K562 (cell line): Measurements from ENCODE around the gene MAD2L1BP. TPM values are rescaled to one million over a fixed set of nuclear protein-coding genes. Genes with fewer than 3 reads are reported as not detected.

Source experiments
- ATAC-seq: fragments of 200-7000 bp; cut with Tn5 transposase; 3 replicates; pipeline ENCODE4 v1.9.1; 2020; ENCODE audit warnings: moderate library complexity
- BruUV-seq: library from RNA; stranded (reverse); fragments of 400-500 nt; replicated peaks from 2 replicates; lab custom pipeline; 2021; lab: Mats Ljungman, UMichigan
- CTCF ChIA-PET: fragments of 300-600 bp; formaldehyde crosslinking; extraction: SDS; loops from one replicate; lab custom pipeline; 2021; ENCODE audit warnings: low intra/inter-chr PET ratio; lab: Yijun Ruan, JAX
- POLR2A ChIA-PET: fragments of 300-600, 350-650 bp; sonication (Branson Sonifier 250); formaldehyde crosslinking; extraction: SDS; loops from one replicate; lab custom pipeline; 2021; ENCODE audit warnings: antibody characterized with exemption, inconsistent platforms; lab: Yijun Ruan, JAX
- DNase-seq, 4 experiments: peaks; one replicate each; pipeline versions ENCODE4 v3.0.0 to v3.0.0-alpha.2; 2011 to 2018; ENCODE audit warnings: low spot score in 3 of 4, mixed read lengths in 3 of 4; ENCODE audit errors: extremely low read depth in 1 of 4
- FAIRE-seq: peaks from 2 replicates; lab custom pipeline; 2011; peaks lifted over from hg19 to GRCh38; lab: Jason Lieb, UNC
- H2AFZ ChIP-seq: 2 replicates; pipeline ENCODE4 v1.6.0; 2011; ENCODE audit warnings: low read depth, low read length, control low read depth, inconsistent platforms
- H3K27ac ChIP-seq: fragments of 200-600 bp; 3 replicates; pipeline ENCODE4 v1.8.0; 2011; ENCODE audit warnings: low read depth, mild to moderate bottlenecking, control low read depth, inconsistent platforms, low read length, moderate library complexity, mixed read lengths; ENCODE audit errors: extremely low read depth
- H3K27me3 ChIP-seq, 2 experiments: fragments of 300-600 bp in 1 of 2; 2 replicates in 1 of 2; 3 replicates in 1 of 2; pipeline versions ENCODE4 v1.6.0 to v1.8.0; 2011; ENCODE audit warnings: inconsistent platforms in 2 of 2, low read length in 2 of 2, mild to moderate bottlenecking in 1 of 2, mixed read lengths in 1 of 2, moderate library complexity in 1 of 2; ENCODE audit not compliant: control insufficient read depth in 2 of 2, insufficient read depth in 2 of 2
- H3K36me3 ChIP-seq: fragments of 300-600 bp; 3 replicates; pipeline ENCODE4 v1.8.0; 2011; ENCODE audit warnings: mild to moderate bottlenecking, low read length, inconsistent platforms; ENCODE audit not compliant: control insufficient read depth, insufficient read depth
- H3K4me1 ChIP-seq, 2 experiments: fragments of 200-600 bp in 1 of 2; replicated peaks in 1 of 2; 2 replicates in 1 of 2; 3 replicates in 1 of 2; pipeline versions ENCODE4 v1.5.1 to v1.8.0; 2011; ENCODE audit warnings: inconsistent platforms in 2 of 2, low read length in 2 of 2, mild to moderate bottlenecking in 1 of 2, mixed read lengths in 1 of 2, moderate library complexity in 1 of 2; ENCODE audit not compliant: control insufficient read depth in 2 of 2, insufficient read depth in 2 of 2
- H3K4me2 ChIP-seq: 2 replicates; pipeline ENCODE4 v1.6.1; 2011; ENCODE audit warnings: low read length, control low read depth, inconsistent platforms, mixed read lengths; ENCODE audit not compliant: insufficient read depth
- H3K4me3 ChIP-seq: fragments of 200-600 bp; sonication (generic), shearing (Covaris generic); 2 replicates; pipeline ENCODE4 v1.5.1; 2016; ENCODE audit warnings: control low read depth, inconsistent platforms
- H3K79me2 ChIP-seq: fragments of 200-600 bp; 3 replicates; pipeline ENCODE4 v1.8.0; 2011; ENCODE audit warnings: low read length, inconsistent platforms; ENCODE audit not compliant: control insufficient read depth, insufficient read depth
- H3K9ac ChIP-seq, 2 experiments: 2 replicates each; pipeline versions ENCODE4 v1.6.0 to v1.6.1; 2011; ENCODE audit warnings: low read depth in 2 of 2, low read length in 2 of 2, control low read depth in 1 of 2, inconsistent platforms in 1 of 2, mild to moderate bottlenecking in 1 of 2, mixed read lengths in 1 of 2; ENCODE audit not compliant: insufficient read depth in 1 of 2
- H3K9me1 ChIP-seq: one replicate; pipeline ENCODE4 v1.6.0; 2011; ENCODE audit warnings: inconsistent platforms, mild to moderate bottlenecking, low read length, moderate library complexity; ENCODE audit not compliant: control insufficient read depth, insufficient read depth
- H3K9me3 ChIP-seq: replicated peaks from 2 replicates; pipeline ENCODE4 v1.5.1; 2011; ENCODE audit warnings: low read depth, low read length, inconsistent platforms; ENCODE audit not compliant: control insufficient read depth, insufficient read depth
- H4K20me1 ChIP-seq: replicated peaks from 2 replicates; pipeline ENCODE4 v1.6.1; 2011; ENCODE audit warnings: low read length, inconsistent platforms, mixed read lengths; ENCODE audit not compliant: control insufficient read depth, insufficient read depth
- JUND ChIP-seq, 2 experiments: IDR thresholded peaks; 2 replicates in 1 of 2; 3 replicates in 1 of 2; pipeline ENCODE4 v1.6.1; 2011; ENCODE audit warnings: borderline replicate concordance in 2 of 2, low read depth in 2 of 2, low read length in 2 of 2, improper control_type of control experiment in 1 of 2, missing biosample characterization in 1 of 2, missing genetic modification characterization in 1 of 2, missing genetic modification reagents in 1 of 2
- KDM1A ChIP-seq, 2 experiments: fragments of 450-650 bp; IDR thresholded peaks; 2 replicates each; pipeline ENCODE4 v1.6.1; 2016; ENCODE audit warnings: mild to moderate bottlenecking in 2 of 2
- MED1 ChIP-seq: sonication (generic); formaldehyde crosslinking; IDR thresholded peaks from 2 replicates; pipeline ENCODE4 v1.8.1; 2023; ENCODE audit warnings: missing genetic modification reagents, borderline replicate concordance
- PHF20 ChIP-seq: fragments of 450-650 bp; IDR thresholded peaks from 2 replicates; pipeline ENCODE4 v1.6.1; 2018; ENCODE audit not compliant: partially characterized antibody
- POLR2A ChIP-seq: fragments of 450-650 bp; conservative IDR thresholded peaks from 2 replicates; pipeline ENCODE4 v1.6.1; 2016
- RBFOX2 ChIP-seq: fragments of 200-400 bp; formaldehyde crosslinking; IDR thresholded peaks from 2 replicates; pipeline ENCODE4 v1.6.1; 2017; ENCODE audit warnings: low read depth, mild to moderate bottlenecking, low read length, moderate library complexity
- SLC30A9 ChIP-seq: fragments of 250-450 bp; sonication (Bioruptor Pico); IDR thresholded peaks from 2 replicates; pipeline ENCODE4 v1.8.0; 2022; ENCODE audit warnings: mild to moderate bottlenecking, moderate library complexity
- SRSF7 ChIP-seq: fragments of 200-400 bp; formaldehyde crosslinking; optimal IDR thresholded peaks from 2 replicates; pipeline ENCODE3; 2017; ENCODE audit warnings: mild to moderate bottlenecking, low read depth, low read length
- SUPT5H ChIP-seq: fragments of 450-650 bp; IDR thresholded peaks from 2 replicates; pipeline ENCODE4 v1.6.1; 2016
- TAF15 ChIP-seq: fragments of 200-400 bp; formaldehyde crosslinking; IDR thresholded peaks from 2 replicates; pipeline ENCODE4 v1.6.1; 2017; ENCODE audit warnings: mild to moderate bottlenecking, low read depth, low read length, moderate library complexity
- U2AF1 ChIP-seq: fragments of 200-400 bp; formaldehyde crosslinking; optimal IDR thresholded peaks from 2 replicates; pipeline ENCODE3; 2017; ENCODE audit warnings: mild to moderate bottlenecking, low read depth, low read length, moderate library complexity
- ZNF507 ChIP-seq: conservative IDR thresholded peaks from 2 replicates; pipeline ENCODE4 v1.6.1; 2017; ENCODE audit warnings: missing genetic modification characterization, missing compliant biosample characterization
- ZNF57 ChIP-seq: fragments of 450-650 bp; formaldehyde crosslinking; IDR thresholded peaks from 2 replicates; pipeline ENCODE4 v1.4.0; 2020; ENCODE audit warnings: mild to moderate bottlenecking, moderate library complexity
- ZNF707 ChIP-seq: fragments of 250-450 bp; sonication (Bioruptor Pico); conservative IDR thresholded peaks from 2 replicates; pipeline ENCODE4 v1.8.0; 2022; ENCODE audit warnings: inconsistent platforms, mild to moderate bottlenecking, moderate library complexity
- ZSCAN32 ChIP-seq: fragments of 450-650 bp; formaldehyde crosslinking; IDR thresholded peaks from 2 replicates; pipeline ENCODE4 v1.4.0; 2020; ENCODE audit warnings: mild to moderate bottlenecking, moderate library complexity
- WGBS: fragments of 100-300 bp; shearing (Covaris generic); methylation state at CpG from one replicate; pipeline ENCODE4 v1.1.6; 2016; ENCODE audit warnings: low coverage, mixed read lengths; ENCODE audit not compliant: insufficient coverage; ENCODE audit errors: missing lambda C conversion rate; 5-methylcytosine and 5-hydroxymethylcytosine counted together
- in situ Hi-C: fragments of 300-500 bp; cut with MboI; formaldehyde crosslinking; loops from 4 replicates; pipeline ENCODE4 v1.15.0; 2018; ENCODE audit warnings: inconsistent platforms, mixed read lengths
- intact Hi-C: fragments of 100-400 bp; cut with micrococcal nuclease; formaldehyde crosslinking; loops from 2 replicates; pipeline ENCODE4 v1.14.2; 2022
- polyA plus RNA-seq, 8 experiments: library from polyadenylated mRNA; depleted of rRNA in 4 of 8; stranded (reverse) in 5 of 8; unstranded in 3 of 8; fragments of >200 nt; fragmentation: Nextera tagmentation in 2 of 8; fragmentation: Illumina TruSeq in 1 of 8; extraction: Ambion mirVana in 2 of 8; extraction: Trizol in 1 of 8; gene quantifications; 2 replicates each; pipeline versions ENCODE4 v1.2.1 to v1.2.3, GENCODE V29; 2011 to 2014; ENCODE audit warnings: inconsistent platforms in 1 of 8, missing spikeins in 1 of 8
- total RNA-seq, 7 experiments: library from RNA; depleted of rRNA in 6 of 7; stranded (reverse); fragments of >200 nt in 6 of 7; fragmentation: Illumina TruSeq in 2 of 7; extraction: Trizol in 2 of 7; gene quantifications; 2 replicates each; pipeline versions ENCODE4 v1.2.1 to v1.2.3, GENCODE V29; 2011 to 2021; ENCODE audit warnings: low replicate concordance in 1 of 7
- TF ChIP-seq, protein P1 (sequence below), 2 experiments: fragments of 150-350 bp in 1 of 2; IDR thresholded peaks; 2 replicates each; pipeline ENCODE4 v1.6.1; 2012 to 2016; ENCODE audit warnings: low read depth in 2 of 2, low read length in 2 of 2, mild to moderate bottlenecking in 1 of 2, moderate library complexity in 1 of 2
- TF ChIP-seq, protein P2 (sequence below): fragments of 450-650 bp; IDR thresholded peaks from 2 replicates; pipeline ENCODE4 v1.6.1; 2016

The MAD2L1BP gene
- total and polyA plus RNA-seq, 9 of the 15 experiments (the other 6 are each of a cell fraction or from before 2014, with no cell fraction given): 69.7 to 321 (median 111) TPM

DNA sequence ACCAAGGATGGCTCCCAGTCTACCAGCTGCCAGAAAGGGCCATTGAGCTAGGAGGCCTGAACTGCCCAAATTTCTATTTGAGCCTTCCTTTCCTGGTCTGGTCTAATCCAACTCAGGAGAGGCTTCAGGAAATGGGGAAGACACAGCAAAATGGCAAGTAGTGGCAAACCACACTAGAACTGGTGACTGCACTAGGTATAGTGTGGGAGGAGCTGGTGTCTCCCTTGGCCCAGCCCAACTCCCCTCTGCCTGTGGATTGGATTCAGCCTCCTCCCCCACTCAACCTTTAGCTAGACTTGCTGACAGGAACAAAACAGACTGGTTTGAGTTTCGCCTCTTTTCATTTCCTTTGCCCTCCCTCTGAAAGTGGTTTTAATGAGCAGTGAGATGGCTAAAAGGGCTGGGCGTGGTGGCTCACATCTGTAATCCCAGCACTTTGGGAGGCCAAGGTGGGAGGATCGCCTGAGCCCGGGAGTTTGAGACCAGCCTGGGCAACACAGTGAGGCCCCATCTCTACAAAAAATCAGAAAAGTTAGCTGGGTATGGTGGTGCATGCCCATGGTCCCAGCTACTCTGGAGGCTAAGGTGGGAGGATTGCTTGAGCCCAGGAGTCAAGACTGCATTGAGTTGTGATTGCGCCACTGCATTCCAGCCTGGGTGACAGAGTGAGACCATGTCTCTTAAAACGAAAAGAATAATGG lies 34.4 kb downstream of the MAD2L1BP start (continued):
- TF ChIP-seq, protein P1, sequence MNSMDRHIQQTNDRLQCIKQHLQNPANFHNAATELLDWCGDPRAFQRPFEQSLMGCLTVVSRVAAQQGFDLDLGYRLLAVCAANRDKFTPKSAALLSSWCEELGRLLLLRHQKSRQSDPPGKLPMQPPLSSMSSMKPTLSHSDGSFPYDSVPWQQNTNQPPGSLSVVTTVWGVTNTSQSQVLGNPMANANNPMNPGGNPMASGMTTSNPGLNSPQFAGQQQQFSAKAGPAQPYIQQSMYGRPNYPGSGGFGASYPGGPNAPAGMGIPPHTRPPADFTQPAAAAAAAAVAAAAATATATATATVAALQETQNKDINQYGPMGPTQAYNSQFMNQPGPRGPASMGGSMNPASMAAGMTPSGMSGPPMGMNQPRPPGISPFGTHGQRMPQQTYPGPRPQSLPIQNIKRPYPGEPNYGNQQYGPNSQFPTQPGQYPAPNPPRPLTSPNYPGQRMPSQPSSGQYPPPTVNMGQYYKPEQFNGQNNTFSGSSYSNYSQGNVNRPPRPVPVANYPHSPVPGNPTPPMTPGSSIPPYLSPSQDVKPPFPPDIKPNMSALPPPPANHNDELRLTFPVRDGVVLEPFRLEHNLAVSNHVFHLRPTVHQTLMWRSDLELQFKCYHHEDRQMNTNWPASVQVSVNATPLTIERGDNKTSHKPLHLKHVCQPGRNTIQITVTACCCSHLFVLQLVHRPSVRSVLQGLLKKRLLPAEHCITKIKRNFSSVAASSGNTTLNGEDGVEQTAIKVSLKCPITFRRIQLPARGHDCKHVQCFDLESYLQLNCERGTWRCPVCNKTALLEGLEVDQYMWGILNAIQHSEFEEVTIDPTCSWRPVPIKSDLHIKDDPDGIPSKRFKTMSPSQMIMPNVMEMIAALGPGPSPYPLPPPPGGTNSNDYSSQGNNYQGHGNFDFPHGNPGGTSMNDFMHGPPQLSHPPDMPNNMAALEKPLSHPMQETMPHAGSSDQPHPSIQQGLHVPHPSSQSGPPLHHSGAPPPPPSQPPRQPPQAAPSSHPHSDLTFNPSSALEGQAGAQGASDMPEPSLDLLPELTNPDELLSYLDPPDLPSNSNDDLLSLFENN (IDR thresholded peaks at IDR 0.05; ENCODE audit: low read depth in 2 of 2, low read length in 2 of 2): no peak
- TF ChIP-seq ZSCAN32 (CRISPR knock-in tag) (no peak), KDM1A (IDR thresholded peaks at IDR 0.05) (peak in 1 of 2 experiments; percentile 25; a peak in 1 of 4 replicates), SUPT5H (peak; percentile 35; the same call in 1 of the 2 replicates)

DNA sequence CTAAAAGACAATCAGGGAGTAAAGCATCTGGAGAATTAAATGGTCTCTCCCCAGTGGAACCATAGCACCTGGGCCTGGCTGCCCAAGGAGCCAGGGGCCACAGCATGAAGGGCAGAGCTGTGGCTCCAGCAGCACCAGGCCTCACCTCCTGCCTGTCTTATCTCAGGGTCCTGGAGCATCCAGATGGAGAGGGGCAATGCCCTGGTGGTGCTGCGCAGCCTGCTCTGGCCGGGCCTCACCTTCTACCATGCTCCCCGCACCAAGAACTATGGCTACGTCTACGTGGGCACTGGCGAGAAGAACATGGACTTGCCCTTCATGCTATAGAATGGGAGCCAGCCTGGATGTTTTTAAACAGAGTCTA lies 35.0 kb downstream of the MAD2L1BP start:
- ChIA-PET POLR2A (interaction anchor here (0.6 to 6.0 kb wide), 21 partner anchors 7 to 585 kb away, joined by 3 to 32 read pairs (median 4); partner anchors contain the start of genes GTPBP2, MRPS18A and RSPH9), CTCF (no interaction called here)
- no peak for DNase-seq
- intact Hi-C loops (no loop called here), in situ Hi-C loops (no loop called here)
- Histone ChIP-seq H3K9ac (peak overlapping the region in 1 of 2 experiments; percentile 82; a peak in 2 of 4 replicates), H3K4me2 (no peak overlapping the region), H3K9me1 (peaks cover 12% of the 10 kb centered on the region), H3K4me3 (no peak overlapping the region), H3K27ac (no peak overlapping the region; the same call in 2 of the 3 replicates), H3K4me1 (peaks cover 40 to 42% of the 10 kb centered on the region in 2 experiments), H3K79me2 (no peaks in the 10 kb centered on the region), H3K36me3 (peaks cover 52% of the 10 kb centered on the region), H4K20me1 (no peaks in the 10 kb centered on the region; the same call in 1 of the 2 replicates), H3K9me3 (no peaks in the 10 kb centered on the region), H2AFZ (no peak overlapping the region), H3K27me3 (no peaks in the 10 kb centered on the region)
- no peak for FAIRE-seq
- ATAC-seq: no peak
- no TSS peak for BruUV-seq
- 84% methylated on average over 6 of the region's 6 CpGs for WGBS
- no peak for TF ChIP-seq MED1 (CRISPR knock-in tag)
- no peak for TF ChIP-seq ZNF707 (CRISPR knock-in tag)
- TF ChIP-seq TAF15: no peak
- no peak for TF ChIP-seq ZNF507 (tag)
- no peak for TF ChIP-seq PHF20
- no peak for TF ChIP-seq U2AF1
- 0 out of 2 replicates have a peak, but pooled peaks have one; percentile 5 for TF ChIP-seq RBFOX2
- TF ChIP-seq, protein P2, sequence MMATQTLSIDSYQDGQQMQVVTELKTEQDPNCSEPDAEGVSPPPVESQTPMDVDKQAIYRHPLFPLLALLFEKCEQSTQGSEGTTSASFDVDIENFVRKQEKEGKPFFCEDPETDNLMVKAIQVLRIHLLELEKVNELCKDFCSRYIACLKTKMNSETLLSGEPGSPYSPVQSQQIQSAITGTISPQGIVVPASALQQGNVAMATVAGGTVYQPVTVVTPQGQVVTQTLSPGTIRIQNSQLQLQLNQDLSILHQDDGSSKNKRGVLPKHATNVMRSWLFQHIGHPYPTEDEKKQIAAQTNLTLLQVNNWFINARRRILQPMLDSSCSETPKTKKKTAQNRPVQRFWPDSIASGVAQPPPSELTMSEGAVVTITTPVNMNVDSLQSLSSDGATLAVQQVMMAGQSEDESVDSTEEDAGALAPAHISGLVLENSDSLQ: no peak
- no peak for TF ChIP-seq JUND (IDR thresholded peaks at IDR 0.05; ENCODE audit: borderline replicate concordance, low read depth, low read length)
- TF ChIP-seq JUND (tag; IDR thresholded peaks at IDR 0.05; ENCODE audit: borderline replicate concordance, low read depth, low read length): no peak
- TF ChIP-seq SRSF7: no peak
- TF ChIP-seq SLC30A9 (CRISPR knock-in tag): no peak
- 0 out of 2 replicates have a peak, but pooled peaks have one; percentile 13 for TF ChIP-seq ZNF57 (CRISPR knock-in tag)
- 0 out of 2 replicates have a peak, but pooled peaks have one; percentile 6 for TF ChIP-seq POLR2A
